Kidney (tissue), 14 donors: ENCODE results near the gene SH3GL3. TPM values are rescaled to one million over a fixed set of nuclear protein-coding genes. Genes with fewer than 3 reads are reported as not detected.

Experiments used
- DNase-seq, 5 donors: peaks; one replicate each; pipeline ENCODE4 v3.0.0-alpha.2; 2013 to 2020
- FAIRE-seq: peaks from 2 replicates; lab custom pipeline; 2012; peaks lifted over from hg19 to GRCh38; lab: Jason Lieb, UNC
- H3K27ac ChIP-seq, 2 donors: one replicate each; pipeline ENCODE4 v1.7.0; 2013; ENCODE audit warnings: low read depth in 2 of 2, low read length in 2 of 2, inconsistent platforms in 1 of 2
- H3K27me3 ChIP-seq: one replicate; pipeline ENCODE4 v1.7.1; 2013; ENCODE audit warnings: low read length, inconsistent platforms; ENCODE audit not compliant: control insufficient read depth, insufficient read depth
- H3K36me3 ChIP-seq, 3 donors: one replicate each; pipeline versions ENCODE4 v1.7.0 to v1.7.1; 2013; ENCODE audit warnings: low read length in 3 of 3, control low read depth in 1 of 3, inconsistent platforms in 1 of 3; ENCODE audit not compliant: insufficient read depth in 3 of 3, control insufficient read depth in 2 of 3
- H3K4me1 ChIP-seq, 3 donors: one replicate each; pipeline versions ENCODE4 v1.7.0 to v1.7.1; 2013; ENCODE audit warnings: low read length in 3 of 3, inconsistent platforms in 1 of 3, low read depth in 1 of 3; ENCODE audit not compliant: control insufficient read depth in 2 of 3, insufficient read depth in 2 of 3
- H3K4me3 ChIP-seq, 3 donors: one replicate each; pipeline versions ENCODE4 v1.7.0 to v1.8.1; 2013; ENCODE audit warnings: low read length in 3 of 3, control low read depth in 1 of 3, inconsistent platforms in 1 of 3
- H3K9ac ChIP-seq, 3 donors: one replicate each; pipeline versions ENCODE4 v1.7.0 to v1.7.1; 2013; ENCODE audit warnings: low read length in 3 of 3, control low read depth in 1 of 3, inconsistent platforms in 1 of 3
- H3K9me3 ChIP-seq, 3 donors: one replicate each; pipeline versions ENCODE4 v1.7.0 to v1.7.1; 2013; ENCODE audit warnings: low read length in 3 of 3, control low read depth in 1 of 3, inconsistent platforms in 1 of 3; ENCODE audit not compliant: control insufficient read depth in 2 of 3, insufficient read depth in 1 of 3
- CTCF ChIP-seq: IDR thresholded peaks from 3 replicates; pipeline ENCODE4 v1.5.1; 2012; ENCODE audit warnings: mild to moderate bottlenecking, moderate library complexity, borderline replicate concordance; ENCODE audit not compliant: insufficient read depth; ENCODE audit errors: extremely low read depth
- intact Hi-C: fragments of 100-400 bp; cut with DNase I; formaldehyde crosslinking; loops from one replicate; pipeline ENCODE4 v1.11.1; 2022
- polyA plus RNA-seq: library from polyadenylated mRNA; stranded (reverse); fragments of 350-450 nt; fragmentation: Illumina TruSeq; extraction: RNeasy Lipid Tissue Mini Kit (QIAGEN cat#74804); gene quantifications from one replicate; pipeline ENCODE4 v1.2.3, GENCODE V29; 2014; ENCODE audit warnings: low read depth, low replicate concordance; ENCODE audit not compliant: insufficient read depth
- total RNA-seq: library from RNA; stranded (reverse); fragmentation: NEBNext Ultra II Directional; extraction: Animal tissue kit (Norgen Biotek cat#: 25700); gene quantifications from one replicate; pipeline ENCODE4 v1.2.1, GENCODE V29; 2021
- donor health status: control.
- donor health status: control.
- donor health status: control.
- donor health status: control.
- donor health status: control.
- donor health status: DM: yes; HTN: yes; CAD: no.
- donor health status: Normal renal cell carcinoma (clear cell type).

The SH3GL3 gene
- total and polyA plus RNA-seq, 2 donors from 2014 or later = 0.47 TPM; not detected in 1

- peaks cover 0 to 3% (median 0%) of the 10 kb centered on the region in 3 donors for H3K9me3 ChIP-seq
- intact Hi-C loops = no loop called here
- H3K27ac ChIP-seq = no peak overlapping the region
- no peak for DNase-seq
- H3K9ac ChIP-seq = no peak overlapping the region
- H3K4me1 ChIP-seq = no peaks in the 10 kb centered on the region
- no peak for FAIRE-seq
- no peak overlapping the region for H3K4me3 ChIP-seq
- TF ChIP-seq CTCF = no peak
- no peaks in the 10 kb centered on the region for H3K27me3 ChIP-seq
- H3K36me3 ChIP-seq = no peaks in the 10 kb centered on the region
Observed at GRCh38 chr15:83602021-83602420, 154.9 kb downstream of the SH3GL3 start.

- no peak for TF ChIP-seq CTCF
- intact Hi-C loops = no loop called here
- DNase-seq = no peak
- no peak overlapping the region for H3K4me3 ChIP-seq
- no peaks in the 10 kb centered on the region for H3K36me3 ChIP-seq
- H3K9me3 ChIP-seq = peaks cover 0 to 2% (median 0%) of the 10 kb centered on the region in 3 donors
- H3K9ac ChIP-seq = no peak overlapping the region
- H3K27me3 ChIP-seq = no peaks in the 10 kb centered on the region
- no peaks in the 10 kb centered on the region for H3K4me1 ChIP-seq
- FAIRE-seq = no peak
- H3K27ac ChIP-seq = no peak overlapping the region
Observed at GRCh38 chr15:83604549-83604948, 157.4 kb downstream of the SH3GL3 start.

GRCh38 chr15:83605111-83605945 lies 158.2 kb downstream of the SH3GL3 start:
- H3K9me3 ChIP-seq = no peaks in the 10 kb centered on the region
- H3K4me1 ChIP-seq = no peaks in the 10 kb centered on the region
- TF ChIP-seq CTCF = no peak
- no peak overlapping the region for H3K4me3 ChIP-seq
- no peak overlapping the region for H3K9ac ChIP-seq
- DNase-seq (peak in 3 of 5 donors; percentile 3 to 72 (median 40)), FAIRE-seq (no peak)
- H3K36me3 ChIP-seq = no peaks in the 10 kb centered on the region
- intact Hi-C loops = no loop called here
- no peak overlapping the region for H3K27ac ChIP-seq
- no peaks in the 10 kb centered on the region for H3K27me3 ChIP-seq
